K562 (cell line): ENCODE results near the gene SLC17A6. TPM values are rescaled to one million over a fixed set of nuclear protein-coding genes. Genes with fewer than 3 reads are reported as not detected.

Source experiments
- ATAC-seq: fragments of 200-7000 bp; cut with Tn5 transposase; 3 replicates; pipeline ENCODE4 v1.9.1; 2020; ENCODE audit warnings: moderate library complexity
- BruUV-seq: library from RNA; stranded (reverse); fragments of 400-500 nt; replicated peaks from 2 replicates; lab custom pipeline; 2021; lab: Mats Ljungman, UMichigan
- CTCF ChIA-PET: fragments of 300-600 bp; formaldehyde crosslinking; extraction: SDS; loops from one replicate; lab custom pipeline; 2021; ENCODE audit warnings: low intra/inter-chr PET ratio; lab: Yijun Ruan, JAX
- POLR2A ChIA-PET: fragments of 300-600, 350-650 bp; sonication (Branson Sonifier 250); formaldehyde crosslinking; extraction: SDS; loops from one replicate; lab custom pipeline; 2021; ENCODE audit warnings: antibody characterized with exemption, inconsistent platforms; lab: Yijun Ruan, JAX
- DNase-seq, 4 experiments: peaks; one replicate each; pipeline versions ENCODE4 v3.0.0 to v3.0.0-alpha.2; 2011 to 2018; ENCODE audit warnings: low spot score in 3 of 4, mixed read lengths in 3 of 4; ENCODE audit errors: extremely low read depth in 1 of 4
- FAIRE-seq: peaks from 2 replicates; lab custom pipeline; 2011; peaks lifted over from hg19 to GRCh38; lab: Jason Lieb, UNC
- H2AFZ ChIP-seq: 2 replicates; pipeline ENCODE4 v1.6.0; 2011; ENCODE audit warnings: low read depth, low read length, control low read depth, inconsistent platforms
- H3K27ac ChIP-seq: fragments of 200-600 bp; 3 replicates; pipeline ENCODE4 v1.8.0; 2011; ENCODE audit warnings: low read depth, mild to moderate bottlenecking, control low read depth, inconsistent platforms, low read length, moderate library complexity, mixed read lengths; ENCODE audit errors: extremely low read depth
- H3K27me3 ChIP-seq, 2 experiments: fragments of 300-600 bp in 1 of 2; 2 replicates in 1 of 2; 3 replicates in 1 of 2; pipeline versions ENCODE4 v1.6.0 to v1.8.0; 2011; ENCODE audit warnings: inconsistent platforms in 2 of 2, low read length in 2 of 2, mild to moderate bottlenecking in 1 of 2, mixed read lengths in 1 of 2, moderate library complexity in 1 of 2; ENCODE audit not compliant: control insufficient read depth in 2 of 2, insufficient read depth in 2 of 2
- H3K36me3 ChIP-seq: fragments of 300-600 bp; 3 replicates; pipeline ENCODE4 v1.8.0; 2011; ENCODE audit warnings: mild to moderate bottlenecking, low read length, inconsistent platforms; ENCODE audit not compliant: control insufficient read depth, insufficient read depth
- H3K4me1 ChIP-seq, 2 experiments: fragments of 200-600 bp in 1 of 2; replicated peaks in 1 of 2; 2 replicates in 1 of 2; 3 replicates in 1 of 2; pipeline versions ENCODE4 v1.5.1 to v1.8.0; 2011; ENCODE audit warnings: inconsistent platforms in 2 of 2, low read length in 2 of 2, mild to moderate bottlenecking in 1 of 2, mixed read lengths in 1 of 2, moderate library complexity in 1 of 2; ENCODE audit not compliant: control insufficient read depth in 2 of 2, insufficient read depth in 2 of 2
- H3K4me2 ChIP-seq: 2 replicates; pipeline ENCODE4 v1.6.1; 2011; ENCODE audit warnings: low read length, control low read depth, inconsistent platforms, mixed read lengths; ENCODE audit not compliant: insufficient read depth
- H3K4me3 ChIP-seq: fragments of 200-600 bp; sonication (generic), shearing (Covaris generic); 2 replicates; pipeline ENCODE4 v1.5.1; 2016; ENCODE audit warnings: control low read depth, inconsistent platforms
- H3K79me2 ChIP-seq: fragments of 200-600 bp; 3 replicates; pipeline ENCODE4 v1.8.0; 2011; ENCODE audit warnings: low read length, inconsistent platforms; ENCODE audit not compliant: control insufficient read depth, insufficient read depth
- H3K9ac ChIP-seq, 2 experiments: 2 replicates each; pipeline versions ENCODE4 v1.6.0 to v1.6.1; 2011; ENCODE audit warnings: low read depth in 2 of 2, low read length in 2 of 2, control low read depth in 1 of 2, inconsistent platforms in 1 of 2, mild to moderate bottlenecking in 1 of 2, mixed read lengths in 1 of 2; ENCODE audit not compliant: insufficient read depth in 1 of 2
- H3K9me1 ChIP-seq: one replicate; pipeline ENCODE4 v1.6.0; 2011; ENCODE audit warnings: inconsistent platforms, mild to moderate bottlenecking, low read length, moderate library complexity; ENCODE audit not compliant: control insufficient read depth, insufficient read depth
- H3K9me3 ChIP-seq: replicated peaks from 2 replicates; pipeline ENCODE4 v1.5.1; 2011; ENCODE audit warnings: low read depth, low read length, inconsistent platforms; ENCODE audit not compliant: control insufficient read depth, insufficient read depth
- H4K20me1 ChIP-seq: replicated peaks from 2 replicates; pipeline ENCODE4 v1.6.1; 2011; ENCODE audit warnings: low read length, inconsistent platforms, mixed read lengths; ENCODE audit not compliant: control insufficient read depth, insufficient read depth
- CHD1 ChIP-seq: fragments of 200-600 bp; sonication (generic); IDR thresholded peaks from one replicate; pipeline ENCODE4 v1.6.1; 2012; ENCODE audit warnings: mild to moderate bottlenecking, moderate library complexity, low read length, inconsistent platforms
- E2F1 ChIP-seq: sonication (generic); formaldehyde crosslinking; IDR thresholded peaks from 2 replicates; pipeline ENCODE4 v1.8.1; 2023; ENCODE audit warnings: mild to moderate bottlenecking, missing genetic modification reagents, moderate library complexity
- MIER1 ChIP-seq: fragments of 450-650 bp; IDR thresholded peaks from 2 replicates; pipeline ENCODE4 v1.6.1; 2016; ENCODE audit warnings: antibody characterized with exemption, mild to moderate bottlenecking, low read depth
- RFX5 ChIP-seq: IDR thresholded peaks from 2 replicates; pipeline ENCODE4 v1.6.1; 2011; ENCODE audit warnings: low read depth, mild to moderate bottlenecking, improper control_type of control experiment, low read length
- SAFB ChIP-seq: fragments of 200-400 bp; formaldehyde crosslinking; IDR thresholded peaks from 2 replicates; pipeline ENCODE4 v1.6.1; 2017; ENCODE audit warnings: low read depth, low read length, borderline replicate concordance
- SETDB1 ChIP-seq: IDR thresholded peaks from one replicate; pipeline ENCODE4 v1.6.1; 2012; ENCODE audit warnings: low read length, control low read depth, inconsistent platforms
- TEAD4 ChIP-seq, 2 experiments: sonication (generic) in 1 of 2; formaldehyde crosslinking in 1 of 2; IDR thresholded peaks; 2 replicates each; pipeline versions ENCODE4 v1.6.1 to v1.8.0; 2012 to 2022; ENCODE audit warnings: borderline replicate concordance in 1 of 2, inconsistent platforms in 1 of 2, low read length in 1 of 2, mild to moderate bottlenecking in 1 of 2, missing genetic modification reagents in 1 of 2
- YBX1 ChIP-seq: fragments of 450-650 bp; IDR thresholded peaks from 2 replicates; pipeline ENCODE4 v1.7.1; 2016; ENCODE audit warnings: mild to moderate bottlenecking
- ZNF124 ChIP-seq: sonication (generic); formaldehyde crosslinking; IDR thresholded peaks from 2 replicates; pipeline ENCODE4 v1.8.1; 2022; ENCODE audit warnings: missing genetic modification reagents
- ZNF175 ChIP-seq: fragments of 200-800 bp; sonication (Bioruptor generic); IDR thresholded peaks from 2 replicates; pipeline ENCODE4 v1.6.1; 2016; ENCODE audit warnings: low read depth, mild to moderate bottlenecking, missing genetic modification characterization, missing compliant biosample characterization
- WGBS: fragments of 100-300 bp; shearing (Covaris generic); methylation state at CpG from one replicate; pipeline ENCODE4 v1.1.6; 2016; ENCODE audit warnings: low coverage, mixed read lengths; ENCODE audit not compliant: insufficient coverage; ENCODE audit errors: missing lambda C conversion rate; 5-methylcytosine and 5-hydroxymethylcytosine counted together
- in situ Hi-C: fragments of 300-500 bp; cut with MboI; formaldehyde crosslinking; loops from 4 replicates; pipeline ENCODE4 v1.15.0; 2018; ENCODE audit warnings: inconsistent platforms, mixed read lengths
- intact Hi-C: fragments of 100-400 bp; cut with micrococcal nuclease; formaldehyde crosslinking; loops from 2 replicates; pipeline ENCODE4 v1.14.2; 2022
- polyA plus RNA-seq, 8 experiments: library from polyadenylated mRNA; depleted of rRNA in 4 of 8; stranded (reverse) in 5 of 8; unstranded in 3 of 8; fragments of >200 nt; fragmentation: Nextera tagmentation in 2 of 8; fragmentation: Illumina TruSeq in 1 of 8; extraction: Ambion mirVana in 2 of 8; extraction: Trizol in 1 of 8; gene quantifications; 2 replicates each; pipeline versions ENCODE4 v1.2.1 to v1.2.3, GENCODE V29; 2011 to 2014; ENCODE audit warnings: inconsistent platforms in 1 of 8, missing spikeins in 1 of 8
- total RNA-seq, 7 experiments: library from RNA; depleted of rRNA in 6 of 7; stranded (reverse); fragments of >200 nt in 6 of 7; fragmentation: Illumina TruSeq in 2 of 7; extraction: Trizol in 2 of 7; gene quantifications; 2 replicates each; pipeline versions ENCODE4 v1.2.1 to v1.2.3, GENCODE V29; 2011 to 2021; ENCODE audit warnings: low replicate concordance in 1 of 7
- TF ChIP-seq, protein P1 (sequence below): fragments of 450-650 bp; formaldehyde crosslinking; IDR thresholded peaks from 2 replicates; pipeline ENCODE4 v1.4.0; 2020; ENCODE audit warnings: mild to moderate bottlenecking, moderate library complexity

SLC17A6 gene
- total and polyA plus RNA-seq, 9 of the 15 experiments (the other 6 are each of a cell fraction or from before 2014, with no cell fraction given), result not detected

GRCh38 chr11:22405377-22405776 lies 67.2 kb downstream of the SLC17A6 start:
- H3K9ac ChIP-seq, result no peak overlapping the region
- H3K36me3 ChIP-seq, result no peaks in the 10 kb centered on the region
- no peak overlapping the region for H3K4me3 ChIP-seq
- H3K4me1 ChIP-seq, result no peaks in the 10 kb centered on the region
- H2AFZ ChIP-seq, result no peak overlapping the region
- no peak overlapping the region for H3K4me2 ChIP-seq
- no peaks in the 10 kb centered on the region for H3K9me1 ChIP-seq
- CTCF ChIA-PET, result no interaction called here
- no peaks in the 10 kb centered on the region for H4K20me1 ChIP-seq
- H3K9me3 ChIP-seq, result no peaks in the 10 kb centered on the region
- POLR2A ChIA-PET, result no interaction called here
- WGBS, result 2% methylated on average over 3 of the region's 3 CpGs
- intact Hi-C loops (no loop called here), in situ Hi-C loops (no loop called here)
- no peak overlapping the region for H3K27ac ChIP-seq
- FAIRE-seq, result no peak
- no peaks in the 10 kb centered on the region for H3K79me2 ChIP-seq
- no peak for TF ChIP-seq MIER1
- TF ChIP-seq, all 486 proteins: peak for 0
- ATAC-seq (no peak), DNase-seq (no peak)
- BruUV-seq, result no TSS peak
- H3K27me3 ChIP-seq, result no peaks in the 10 kb centered on the region

GRCh38 chr11:22407267-22407666 lies 69.1 kb downstream of the SLC17A6 start:
- ChIA-PET POLR2A (no interaction called here), CTCF (no interaction called here)
- H3K27me3 ChIP-seq, result no peaks in the 10 kb centered on the region
- H3K27ac ChIP-seq, result no peak overlapping the region
- FAIRE-seq (no peak), ATAC-seq (no peak), DNase-seq (no peak)
- H3K4me1 ChIP-seq, result no peaks in the 10 kb centered on the region
- no peaks in the 10 kb centered on the region for H3K9me1 ChIP-seq
- 0% methylated on average over 1 of the region's 1 CpG for WGBS
- no peak overlapping the region for H3K4me2 ChIP-seq
- H4K20me1 ChIP-seq, result no peaks in the 10 kb centered on the region
- intact Hi-C loops, result no loop called here
- H3K9me3 ChIP-seq, result no peaks in the 10 kb centered on the region
- H2AFZ ChIP-seq, result no peak overlapping the region
- no peaks in the 10 kb centered on the region for H3K36me3 ChIP-seq
- no peak overlapping the region for H3K9ac ChIP-seq
- H3K4me3 ChIP-seq, result no peak overlapping the region
- in situ Hi-C loops, result no loop called here
- no peaks in the 10 kb centered on the region for H3K79me2 ChIP-seq
- BruUV-seq, result no TSS peak
- TF ChIP-seq ZNF175, result no peak
- TF ChIP-seq ZNF124 (CRISPR knock-in tag), result no peak
- TF ChIP-seq SAFB, result no peak
- no peak for TF ChIP-seq TEAD4 (IDR thresholded peaks at IDR 0.05; ENCODE audit: low read length)
- TF ChIP-seq TEAD4 (CRISPR knock-in tag; IDR thresholded peaks at IDR 0.05; ENCODE audit: borderline replicate concordance), result no peak
- TF ChIP-seq YBX1, result no peak
- no peak for TF ChIP-seq SETDB1
- no peak for TF ChIP-seq CHD1
- no peak for TF ChIP-seq E2F1
- TF ChIP-seq, protein P1, sequence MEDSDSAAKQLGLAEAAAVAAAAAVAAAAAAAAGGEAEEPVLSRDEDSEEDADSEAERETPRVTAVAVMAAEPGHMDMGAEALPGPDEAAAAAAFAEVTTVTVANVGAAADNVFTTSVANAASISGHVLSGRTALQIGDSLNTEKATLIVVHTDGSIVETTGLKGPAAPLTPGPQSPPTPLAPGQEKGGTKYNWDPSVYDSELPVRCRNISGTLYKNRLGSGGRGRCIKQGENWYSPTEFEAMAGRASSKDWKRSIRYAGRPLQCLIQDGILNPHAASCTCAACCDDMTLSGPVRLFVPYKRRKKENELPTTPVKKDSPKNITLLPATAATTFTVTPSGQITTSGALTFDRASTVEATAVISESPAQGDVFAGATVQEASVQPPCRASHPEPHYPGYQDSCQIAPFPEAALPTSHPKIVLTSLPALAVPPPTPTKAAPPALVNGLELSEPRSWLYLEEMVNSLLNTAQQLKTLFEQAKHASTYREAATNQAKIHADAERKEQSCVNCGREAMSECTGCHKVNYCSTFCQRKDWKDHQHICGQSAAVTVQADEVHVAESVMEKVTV (CRISPR knock-in tag), result no peak
- no peak for TF ChIP-seq RFX5
